Lower leg skin (tissue), 4 donors: ENCODE data around the gene OSBPL5. TPM values are rescaled to one million over a fixed set of nuclear protein-coding genes. Genes with fewer than 3 reads are reported as not detected.

Source experiments
- DNase-seq, 2 donors: peaks; one replicate each; pipeline ENCODE4 v3.0.0-alpha.2; 2019; ENCODE audit warnings: low spot score in 2 of 2
- H3K4me3 ChIP-seq: fragments of 200-600 bp; sonication (generic); 2 replicates; pipeline ENCODE4 v1.5.1; 2017; ENCODE audit warnings: mild to moderate bottlenecking, low read depth; ENCODE audit not compliant: poor library complexity, severe bottlenecking
- POLR2A ChIP-seq, 2 donors: fragments of 450-650 bp; IDR thresholded peaks; one replicate each; pipeline ENCODE4 v1.6.1; 2016 to 2017; ENCODE audit warnings: antibody characterized with exemption in 2 of 2, mild to moderate bottlenecking in 1 of 2, moderate library complexity in 1 of 2
- WGBS, 2 donors: methylation state at CpG; one replicate each; pipeline ENCODE4 v1.1.5; 2018; 5-methylcytosine and 5-hydroxymethylcytosine counted together
- intact Hi-C: fragments of 100-400 bp; cut with DNase I; formaldehyde crosslinking; loops from one replicate; pipeline ENCODE4 v1.15.0; 2023; ENCODE audit warnings: low total_unique reads
- total RNA-seq, 4 donors: library from RNA; depleted of rRNA; stranded (reverse); fragments of >200 nt; gene quantifications; one replicate each; pipeline ENCODE4 v1.1.0, GENCODE V29; 2016
- TF ChIP-seq, protein P1 (sequence below), 3 donors: fragments of 450-650 bp; IDR thresholded peaks; one replicate each; pipeline ENCODE4 v1.5.1; 2016; ENCODE audit warnings: antibody characterized with exemption in 3 of 3, mild to moderate bottlenecking in 3 of 3, moderate library complexity in 2 of 3

OSBPL5 gene
- total RNA-seq, 4 donors from 2014 or later: 39.0 to 77.4 (median 64.2) TPM

GRCh38 chr11:3083321-3083720 is 81.8 kb downstream of the OSBPL5 start:
- 82 to 85% methylated on average over 8 of the region's 8 CpGs for WGBS, 2 donors
- TF ChIP-seq, protein P1, sequence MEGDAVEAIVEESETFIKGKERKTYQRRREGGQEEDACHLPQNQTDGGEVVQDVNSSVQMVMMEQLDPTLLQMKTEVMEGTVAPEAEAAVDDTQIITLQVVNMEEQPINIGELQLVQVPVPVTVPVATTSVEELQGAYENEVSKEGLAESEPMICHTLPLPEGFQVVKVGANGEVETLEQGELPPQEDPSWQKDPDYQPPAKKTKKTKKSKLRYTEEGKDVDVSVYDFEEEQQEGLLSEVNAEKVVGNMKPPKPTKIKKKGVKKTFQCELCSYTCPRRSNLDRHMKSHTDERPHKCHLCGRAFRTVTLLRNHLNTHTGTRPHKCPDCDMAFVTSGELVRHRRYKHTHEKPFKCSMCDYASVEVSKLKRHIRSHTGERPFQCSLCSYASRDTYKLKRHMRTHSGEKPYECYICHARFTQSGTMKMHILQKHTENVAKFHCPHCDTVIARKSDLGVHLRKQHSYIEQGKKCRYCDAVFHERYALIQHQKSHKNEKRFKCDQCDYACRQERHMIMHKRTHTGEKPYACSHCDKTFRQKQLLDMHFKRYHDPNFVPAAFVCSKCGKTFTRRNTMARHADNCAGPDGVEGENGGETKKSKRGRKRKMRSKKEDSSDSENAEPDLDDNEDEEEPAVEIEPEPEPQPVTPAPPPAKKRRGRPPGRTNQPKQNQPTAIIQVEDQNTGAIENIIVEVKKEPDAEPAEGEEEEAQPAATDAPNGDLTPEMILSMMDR (IDR thresholded peaks at IDR 0.05): no peak
- TF ChIP-seq POLR2A (IDR thresholded peaks at IDR 0.05): no peak
- intact Hi-C loops: no loop called here
- H3K4me3 ChIP-seq: no peak overlapping the region
- DNase-seq: no peak

- intact Hi-C loops: no loop called here
- no peak for DNase-seq
- WGBS, 2 donors: 84 to 89% methylated on average over 6 of the region's 6 CpGs
- no peak overlapping the region for H3K4me3 ChIP-seq
- TF ChIP-seq, protein P1 (IDR thresholded peaks at IDR 0.05): no peak
- no peak for TF ChIP-seq POLR2A (IDR thresholded peaks at IDR 0.05)
Measured at GRCh38 chr11:3081386-3081751, 83.7 kb downstream of the OSBPL5 start.

GRCh38 chr11:3080733-3081385 is 84.3 kb downstream of the OSBPL5 start:
- no peak overlapping the region for H3K4me3 ChIP-seq
- DNase-seq: no peak
- intact Hi-C loops: no loop called here
- no peak for TF ChIP-seq POLR2A (IDR thresholded peaks at IDR 0.05)
- TF ChIP-seq, protein P1 (IDR thresholded peaks at IDR 0.05): no peak
- 76 to 81% methylated on average over 13 of the region's 13 CpGs for WGBS, 2 donors

- 91 to 96% methylated on average over 1 of the region's 1 CpG for WGBS, 2 donors
- no peak overlapping the region for H3K4me3 ChIP-seq
- intact Hi-C loops: no loop called here
- DNase-seq: no peak
- TF ChIP-seq, protein P1 (IDR thresholded peaks at IDR 0.05): no peak
- no peak for TF ChIP-seq POLR2A (IDR thresholded peaks at IDR 0.05)
Measured at GRCh38 chr11:3080104-3080503, 85.0 kb downstream of the OSBPL5 start.

GRCh38 chr11:3077846-3078440 is 87.2 kb downstream of the OSBPL5 start:
- TF ChIP-seq POLR2A (IDR thresholded peaks at IDR 0.05): no peak
- TF ChIP-seq, protein P1 (IDR thresholded peaks at IDR 0.05): no peak
- no peak overlapping the region for H3K4me3 ChIP-seq
- intact Hi-C loops: no loop called here
- no peak for DNase-seq
- 82 to 88% methylated on average over 16 of the region's 16 CpGs for WGBS, 2 donors
